Suppressor macrophage treated with lipopolysaccharide for 4 hours (primary cell): Measurements from ENCODE around the gene GPR135.
"Not testable (repeated sequence)": the region's sequence is repeated elsewhere in the genome, so short reads cannot be mapped to it uniquely, and the experiment has no call there.

Experiments used
- DNase-seq: peaks from one replicate; pipeline ENCODE4 v3.0.0-alpha.2; 2020

The GPR135 gene

DNA sequence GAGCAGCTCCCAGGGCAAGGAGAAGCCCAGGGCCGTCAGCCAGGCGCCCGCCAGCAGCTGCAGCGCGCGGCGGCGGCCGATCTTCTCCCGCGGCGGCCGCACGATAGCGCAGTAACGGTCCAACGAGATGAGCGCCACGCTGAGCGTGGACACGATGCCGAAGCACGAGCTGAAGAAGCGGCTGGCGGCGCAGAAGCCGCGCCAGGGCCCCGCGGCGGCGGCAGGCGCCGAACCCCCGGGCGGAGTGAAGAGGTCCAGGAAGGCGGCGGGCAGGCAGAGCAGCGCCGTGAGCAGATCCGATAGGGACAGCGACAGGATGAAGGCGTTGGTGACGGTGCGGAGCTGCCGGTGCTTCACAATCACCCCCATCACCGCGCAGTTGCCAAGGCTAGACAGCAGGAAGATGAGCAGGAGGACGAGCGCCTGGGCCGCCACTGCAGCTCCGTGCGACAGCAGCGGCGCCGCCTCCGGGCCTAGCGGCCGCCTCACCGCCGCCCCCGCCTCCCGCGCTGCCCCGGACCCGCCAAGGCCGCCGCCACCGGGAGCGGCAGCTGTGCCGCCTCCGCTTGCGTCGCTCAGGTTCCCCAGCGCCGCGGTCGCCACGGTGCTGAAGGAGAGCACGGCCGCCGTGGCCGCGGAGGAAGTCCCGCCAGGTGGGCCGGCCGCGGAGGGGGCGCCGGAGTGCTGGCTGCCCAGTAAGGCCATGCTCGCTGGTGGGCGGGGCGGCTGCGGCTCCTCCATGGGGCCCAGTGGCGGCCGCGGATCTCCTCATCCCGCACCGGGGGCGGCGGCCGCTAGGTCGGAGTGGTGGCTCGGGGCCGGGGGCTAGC lies 479 bp downstream of the GPR135 start:
- DNase-seq: peak; percentile 30

DNA sequence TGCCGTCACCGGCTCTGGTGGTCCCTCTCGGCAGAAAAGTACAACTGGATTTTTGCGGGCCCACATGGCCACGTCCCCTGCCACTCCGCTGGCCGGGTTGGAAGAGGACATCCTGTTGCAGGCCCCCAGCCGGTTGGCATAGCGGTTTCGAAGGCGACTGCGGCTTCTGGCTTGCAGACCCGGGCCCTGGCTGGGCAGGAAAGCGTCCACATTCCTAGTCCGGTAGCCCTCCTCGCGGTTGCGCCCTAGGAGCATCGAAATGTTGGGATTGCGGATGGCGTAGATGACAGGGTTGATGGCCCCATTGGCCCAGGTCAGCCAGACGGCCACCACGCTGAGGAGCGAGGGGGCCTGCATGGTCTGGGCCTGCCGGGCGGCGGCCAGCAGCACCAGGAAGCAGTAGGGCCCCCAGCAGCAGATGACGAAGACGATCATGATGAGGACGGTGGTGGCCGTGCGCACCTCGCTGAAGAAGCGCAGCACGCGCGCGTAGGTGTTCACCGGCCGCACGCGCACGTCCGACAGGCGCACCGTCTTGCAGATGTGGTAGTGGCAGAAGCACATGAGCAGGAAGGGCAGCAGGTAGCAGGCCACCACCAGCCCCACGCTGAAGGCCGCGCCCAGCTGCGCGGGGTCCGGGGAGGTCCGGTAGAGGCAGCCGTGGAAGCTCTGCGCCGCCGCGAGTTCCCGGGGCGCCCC lies 1.2 kb downstream of the GPR135 start:
- DNase-seq: no peak

DNA sequence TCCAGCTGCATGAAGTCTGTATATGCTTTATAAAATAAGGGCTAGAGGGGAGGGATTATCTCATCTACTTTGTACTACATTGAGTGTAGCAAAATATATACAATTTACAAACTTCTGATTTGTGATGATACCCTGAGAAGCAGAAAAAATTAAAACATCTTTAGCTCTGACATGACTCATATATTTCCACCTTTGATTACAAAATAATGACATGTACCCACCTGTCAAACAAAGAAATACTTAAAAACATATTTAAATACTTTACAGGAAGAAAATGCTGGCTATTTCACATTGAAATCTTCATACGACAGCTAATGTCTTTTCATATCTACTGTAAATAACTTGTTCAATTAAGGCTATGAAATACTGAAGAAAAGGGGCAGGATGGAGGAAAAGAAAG lies 3.3 kb downstream of the GPR135 start:
- DNase-seq: no peak

DNA sequence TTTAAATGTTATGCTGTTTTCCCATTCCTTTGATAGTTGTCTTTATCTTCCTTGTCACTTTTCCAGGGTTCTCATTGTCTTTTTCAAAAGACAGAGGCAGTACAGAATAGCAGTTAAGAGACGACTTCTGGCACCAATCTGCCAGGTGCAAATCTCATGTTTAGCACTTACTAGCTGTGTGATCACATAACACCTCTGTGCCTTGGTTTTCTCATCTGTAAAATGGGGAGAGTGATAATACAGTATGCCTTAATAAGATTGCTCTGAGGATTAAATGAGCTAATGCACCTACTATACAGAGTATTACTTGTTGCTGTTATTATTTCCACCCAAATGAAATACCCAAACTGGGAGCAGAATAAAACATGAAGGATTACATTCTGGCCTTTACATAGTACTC lies 4.8 kb downstream of the GPR135 start:
- no peak for DNase-seq

DNA sequence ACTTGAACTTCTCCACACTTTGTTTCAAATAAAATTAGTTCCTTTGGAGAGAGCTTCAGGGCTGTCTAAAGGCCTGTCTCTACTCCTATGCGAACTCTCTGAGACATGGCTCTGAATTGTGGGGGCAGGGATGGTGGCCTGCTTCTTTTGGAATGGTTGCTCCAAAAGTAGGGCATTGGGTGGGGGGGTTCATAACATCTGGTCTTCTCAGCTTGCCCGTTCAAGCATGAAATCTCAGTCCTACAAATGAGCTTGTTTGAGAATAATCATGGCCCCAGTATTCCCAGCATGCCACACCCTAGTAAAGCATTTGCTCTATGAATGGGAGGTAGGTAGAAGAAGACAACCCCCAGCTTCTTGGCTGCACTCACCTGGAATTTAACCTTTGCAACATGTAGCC lies 6.7 kb downstream of the GPR135 start:
- no peak for DNase-seq

DNA sequence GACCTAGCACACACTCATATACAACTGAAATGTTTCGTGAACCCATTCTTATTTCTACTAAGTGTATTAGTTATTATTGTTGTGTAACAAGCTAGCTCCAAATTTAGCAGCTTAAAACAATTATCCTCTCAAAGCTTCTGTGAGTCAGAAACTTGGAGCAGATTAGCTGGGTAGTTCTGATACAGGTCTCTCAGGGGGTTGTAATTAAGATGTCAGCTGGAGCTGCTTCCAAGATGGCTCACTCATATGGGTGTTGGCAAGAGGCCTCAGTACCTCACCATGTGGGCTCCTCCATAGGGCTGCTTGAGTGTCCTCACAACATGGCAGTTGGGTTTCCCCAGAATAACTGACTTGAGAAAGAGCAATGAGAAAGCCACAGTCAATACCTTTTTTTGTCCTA lies 9.8 kb downstream of the GPR135 start:
- DNase-seq: no peak

DNA sequence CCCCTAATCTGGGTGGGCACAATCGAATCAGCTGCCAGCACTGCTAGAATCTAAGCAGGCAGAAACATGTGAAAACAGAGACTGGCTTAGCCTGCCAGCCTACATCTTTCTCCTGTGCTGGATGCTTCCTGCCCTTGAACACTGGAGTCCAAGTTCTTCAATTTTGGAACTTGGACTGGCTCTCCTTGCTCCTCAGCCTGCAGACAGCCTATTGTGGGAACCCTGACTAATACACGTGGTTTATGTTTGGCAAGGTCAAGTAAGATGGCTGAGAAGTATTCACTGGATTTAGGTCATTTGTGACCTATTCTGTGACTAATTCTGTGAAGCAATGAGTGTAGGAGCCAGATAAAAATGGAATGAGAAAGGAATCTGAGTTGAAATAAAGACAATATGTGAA lies 11.0 kb downstream of the GPR135 start:
- peak; percentile 34 for DNase-seq

DNA sequence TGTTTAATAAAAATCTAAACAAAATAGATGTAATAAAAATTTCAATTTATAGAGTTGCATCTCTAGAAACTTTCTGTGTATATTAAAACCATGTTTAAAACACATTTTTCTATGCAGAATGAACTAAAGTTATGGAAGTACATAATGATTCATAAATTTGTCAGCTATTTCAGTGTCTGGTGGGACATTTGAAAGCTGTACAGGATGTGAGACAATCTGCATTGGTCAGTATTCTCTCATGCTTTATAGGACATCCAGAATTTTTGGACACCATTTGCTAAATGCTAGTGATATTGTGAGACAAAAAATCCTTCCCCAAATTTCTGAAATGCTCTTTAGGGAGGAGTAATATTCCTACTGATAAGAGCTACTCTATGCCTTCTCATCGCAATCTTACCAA lies 13.3 kb downstream of the GPR135 start:
- DNase-seq: no peak

DNA sequence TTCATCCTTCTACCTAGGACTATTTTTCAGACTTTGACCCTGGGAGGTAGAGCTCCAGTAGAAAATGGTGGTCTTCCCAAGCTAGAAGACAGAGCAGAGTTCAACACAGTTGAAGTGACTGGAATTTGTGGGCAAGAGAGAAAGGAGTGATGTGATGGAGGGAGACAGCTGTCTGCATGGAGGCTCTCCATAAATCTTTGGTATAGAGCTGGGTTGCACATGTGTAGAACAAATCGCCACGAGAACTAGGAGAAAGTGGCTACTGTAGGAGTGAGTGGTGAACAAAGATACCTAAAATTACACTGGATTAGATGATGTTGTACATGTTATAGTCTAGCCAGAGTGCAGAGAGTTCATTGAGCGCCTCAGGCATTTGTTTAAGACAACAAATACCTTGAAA lies 14.5 kb downstream of the GPR135 start:
- DNase-seq: no peak

DNA sequence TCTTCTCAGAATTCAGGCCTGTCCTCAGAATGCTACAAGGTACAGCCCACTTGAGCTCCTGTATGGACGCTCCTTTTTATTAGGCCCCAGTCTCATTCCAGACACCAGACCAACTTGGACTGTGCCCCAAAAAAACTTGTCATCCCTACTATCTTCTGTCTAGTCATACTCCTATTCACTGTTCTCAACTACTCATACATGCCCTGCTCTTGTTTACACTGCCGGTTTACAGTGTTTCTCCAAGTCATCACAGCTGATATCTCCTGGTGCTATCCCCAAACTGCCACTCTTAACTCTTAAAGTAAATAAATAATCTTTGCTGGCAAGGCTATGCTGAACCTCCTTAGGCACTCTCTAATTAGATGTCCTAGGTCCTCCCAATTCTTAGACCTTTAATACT lies 16.5 kb downstream of the GPR135 start:
- not testable (repeated sequence) for DNase-seq

DNA sequence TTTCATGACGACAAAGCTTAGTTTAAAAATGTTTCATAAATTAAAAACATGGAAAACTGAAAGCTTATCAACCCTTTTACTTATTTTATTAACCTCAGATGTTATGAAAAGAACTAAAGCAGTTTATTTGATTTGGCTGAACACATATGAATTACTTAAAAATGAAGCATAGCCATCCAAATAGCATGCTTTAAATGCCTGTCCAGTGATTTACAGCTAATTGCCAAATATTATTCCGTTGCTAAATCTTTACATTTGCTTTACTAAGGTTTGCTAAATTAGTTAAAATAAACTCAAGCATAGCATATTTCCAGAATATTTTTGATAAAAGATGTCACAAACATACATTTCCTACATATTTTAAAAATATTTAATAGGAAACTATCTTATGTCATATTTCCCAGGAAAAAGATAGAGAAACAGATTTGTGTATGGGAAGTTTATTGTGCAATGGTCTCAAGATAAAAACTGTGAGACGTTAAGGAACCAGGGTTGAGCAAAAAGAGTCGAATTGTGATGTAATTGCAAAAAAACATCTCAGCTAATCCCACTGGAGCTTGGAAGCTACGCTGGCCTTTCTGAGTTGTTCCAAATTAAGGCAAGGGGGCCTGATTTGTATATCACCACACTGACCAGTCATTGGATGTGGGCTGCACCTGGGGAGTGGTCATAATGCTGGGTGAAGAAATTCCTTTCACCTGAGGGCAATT lies 25.8 kb downstream of the GPR135 start:
- DNase-seq: peak; percentile 16

DNA sequence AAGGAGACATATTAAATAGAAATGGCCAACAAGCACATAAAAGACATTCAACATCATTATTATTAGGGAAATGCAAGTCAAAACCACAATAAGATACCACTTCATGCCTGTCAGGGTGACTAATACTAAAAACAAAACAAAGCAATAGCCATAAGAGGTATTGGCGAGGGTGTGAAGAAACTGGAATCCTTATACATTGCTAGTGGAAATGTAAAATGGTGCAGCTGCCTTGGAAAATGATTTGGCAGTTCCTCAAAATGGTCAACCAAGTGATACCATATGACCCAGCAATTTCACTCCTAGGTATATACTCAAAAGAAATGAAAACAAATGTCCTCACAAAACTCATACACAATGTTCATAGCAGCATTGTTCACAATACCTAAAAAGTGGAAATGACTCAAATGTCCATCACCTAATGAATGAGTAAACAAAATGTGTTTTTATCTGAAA lies 27.0 kb downstream of the GPR135 start:
- peak; percentile 21 for DNase-seq

DNA sequence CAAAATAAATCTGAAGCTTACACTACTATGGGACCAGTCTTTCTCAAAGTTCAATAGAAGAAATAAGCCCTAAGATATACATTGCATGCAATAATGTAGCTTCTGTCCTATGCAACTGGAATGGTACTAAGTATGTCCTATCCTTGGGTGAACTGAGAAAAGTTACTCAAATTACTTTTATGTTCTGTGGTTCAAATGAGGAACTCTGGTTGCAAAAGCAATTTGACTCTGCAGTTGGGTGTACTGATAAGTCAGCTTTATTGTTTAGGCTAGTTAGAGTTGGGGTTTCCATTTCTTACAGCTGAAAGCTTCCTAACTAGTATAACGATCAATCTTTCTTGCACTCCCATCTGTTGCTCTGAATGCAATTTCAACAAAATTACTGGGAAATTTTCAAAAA lies 29.2 kb downstream of the GPR135 start:
- DNase-seq: peak; percentile 43

DNA sequence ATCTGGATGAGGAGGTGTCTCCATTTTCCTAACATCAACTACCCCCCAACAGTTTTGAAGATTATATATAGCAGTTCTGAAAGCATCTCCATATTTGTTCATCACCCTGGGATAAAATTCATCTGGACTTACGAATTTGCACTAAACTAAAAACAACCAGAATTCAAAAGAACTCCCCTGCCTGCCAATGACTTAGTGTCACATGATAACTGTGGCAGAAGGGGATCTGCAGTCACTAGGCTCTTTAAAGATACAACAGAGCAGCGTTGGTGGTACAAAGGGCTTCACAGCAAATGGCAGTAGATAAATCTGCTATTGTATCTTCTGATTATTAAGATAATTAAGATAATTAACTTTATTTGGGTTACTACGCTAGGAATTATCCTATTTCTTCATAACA lies 30.1 kb downstream of the GPR135 start:
- no peak for DNase-seq

DNA sequence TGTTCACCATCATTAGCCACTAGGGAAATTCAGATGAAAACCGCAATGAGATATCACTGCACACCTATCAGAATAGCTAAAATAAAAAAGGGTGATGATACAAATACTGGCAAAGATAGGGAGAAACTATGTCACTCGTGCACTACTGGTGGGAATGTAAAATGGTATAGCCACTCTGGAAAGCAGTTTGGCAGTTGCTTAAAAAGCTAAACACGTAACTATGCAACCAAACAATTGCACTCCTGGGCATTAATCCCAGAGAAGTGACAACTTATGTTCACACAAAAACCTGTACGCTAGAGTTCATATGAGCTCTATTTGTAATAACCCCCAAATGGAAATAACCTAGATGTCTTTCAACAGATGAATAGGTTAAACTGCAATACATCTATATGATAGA lies 35.4 kb downstream of the GPR135 start:
- DNase-seq: no peak

DNA sequence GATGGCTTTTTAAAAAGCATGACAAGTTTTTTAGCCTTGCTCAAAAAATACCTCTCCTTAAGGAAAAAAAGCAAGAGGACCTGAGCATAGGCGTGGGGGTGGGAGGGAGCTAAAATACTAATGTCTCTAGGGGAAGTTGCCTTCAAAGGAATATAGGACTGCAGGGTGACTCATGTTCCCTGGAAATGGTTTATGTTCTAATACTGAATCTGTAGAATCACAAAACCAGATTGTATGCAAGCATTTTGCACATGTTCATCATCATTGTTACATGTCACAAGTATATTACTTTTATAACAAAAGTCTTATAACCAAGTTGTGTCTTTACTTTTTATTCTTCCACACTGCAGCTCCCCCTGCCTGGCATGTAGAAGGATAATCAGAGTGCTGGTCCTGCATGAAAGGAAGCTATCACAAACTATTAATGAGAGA lies 36.6 kb downstream of the GPR135 start:
- DNase-seq: peak; percentile 63

DNA sequence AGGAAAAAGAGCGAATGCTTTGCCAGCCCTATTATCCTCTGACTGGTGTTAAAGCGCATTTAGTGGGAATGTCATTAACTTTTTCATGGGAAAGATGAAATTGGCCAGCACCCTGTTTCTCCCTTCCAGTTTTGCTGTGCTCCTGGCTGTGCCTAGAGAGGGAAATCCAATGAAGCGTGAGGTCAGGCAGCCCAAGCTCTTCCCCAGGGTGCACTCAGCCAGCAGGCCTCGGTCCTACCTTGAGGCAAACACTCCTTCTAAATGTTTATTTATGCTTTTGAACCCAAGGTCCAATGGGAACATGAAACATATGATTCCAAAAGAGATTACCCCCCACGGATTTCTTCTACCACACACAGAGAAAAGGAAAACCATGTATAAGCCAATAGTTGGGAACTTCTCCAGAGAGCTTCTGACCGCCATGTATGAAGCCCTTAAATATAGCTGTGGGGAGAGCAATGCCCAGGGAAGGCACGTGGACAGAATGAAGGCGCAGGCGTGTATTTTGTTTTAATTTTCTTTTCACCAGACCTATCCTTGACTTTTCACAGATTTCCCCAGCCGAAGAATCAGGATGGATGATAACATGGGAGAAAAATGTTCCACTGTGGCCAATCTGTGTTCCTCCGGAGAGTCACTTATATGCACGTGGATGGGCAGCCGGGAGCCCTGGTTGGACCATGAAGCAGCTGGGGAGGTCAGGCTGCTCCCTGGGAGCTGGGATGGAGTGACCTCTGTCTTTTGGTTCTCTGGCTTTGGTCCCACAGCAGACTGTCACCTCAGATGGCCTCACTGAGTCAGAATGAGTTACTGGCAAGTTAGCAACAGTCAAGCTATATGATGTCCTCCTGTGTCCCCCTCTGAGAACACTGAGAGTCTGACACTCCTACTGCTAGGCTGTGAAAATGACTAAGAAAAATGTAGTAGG lies 37.3 kb downstream of the GPR135 start:
- peak; percentile 51 for DNase-seq

DNA sequence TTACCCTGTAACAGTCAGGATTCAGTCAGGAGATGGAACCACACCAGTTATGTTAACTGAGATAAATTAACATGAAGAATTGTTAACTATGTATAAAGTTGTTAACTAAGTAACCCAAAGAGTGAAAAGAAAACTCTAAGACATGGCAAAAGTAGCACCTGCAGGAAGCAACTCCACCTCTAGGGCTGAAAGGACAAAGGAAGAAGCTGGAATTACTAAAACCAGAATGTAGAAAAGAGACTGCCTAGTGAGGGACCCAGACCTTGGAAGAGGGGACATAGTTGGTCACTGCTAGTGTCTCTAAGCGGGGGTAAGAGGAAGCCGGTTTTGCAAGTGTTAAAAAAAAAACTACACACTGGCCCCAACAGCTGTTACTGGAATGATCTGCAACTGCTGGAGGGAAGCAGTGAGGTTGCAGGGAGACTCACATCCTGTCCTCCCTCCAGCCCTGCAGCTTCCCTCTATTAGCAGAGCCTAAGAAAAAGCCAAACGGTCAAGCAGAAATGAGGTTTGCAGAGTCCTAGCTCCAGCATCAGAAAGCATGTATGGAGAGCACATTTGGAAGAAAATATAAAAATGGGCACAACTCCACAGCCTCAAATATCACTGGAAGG lies 39.8 kb downstream of the GPR135 start:
- DNase-seq: peak; percentile 43

DNA sequence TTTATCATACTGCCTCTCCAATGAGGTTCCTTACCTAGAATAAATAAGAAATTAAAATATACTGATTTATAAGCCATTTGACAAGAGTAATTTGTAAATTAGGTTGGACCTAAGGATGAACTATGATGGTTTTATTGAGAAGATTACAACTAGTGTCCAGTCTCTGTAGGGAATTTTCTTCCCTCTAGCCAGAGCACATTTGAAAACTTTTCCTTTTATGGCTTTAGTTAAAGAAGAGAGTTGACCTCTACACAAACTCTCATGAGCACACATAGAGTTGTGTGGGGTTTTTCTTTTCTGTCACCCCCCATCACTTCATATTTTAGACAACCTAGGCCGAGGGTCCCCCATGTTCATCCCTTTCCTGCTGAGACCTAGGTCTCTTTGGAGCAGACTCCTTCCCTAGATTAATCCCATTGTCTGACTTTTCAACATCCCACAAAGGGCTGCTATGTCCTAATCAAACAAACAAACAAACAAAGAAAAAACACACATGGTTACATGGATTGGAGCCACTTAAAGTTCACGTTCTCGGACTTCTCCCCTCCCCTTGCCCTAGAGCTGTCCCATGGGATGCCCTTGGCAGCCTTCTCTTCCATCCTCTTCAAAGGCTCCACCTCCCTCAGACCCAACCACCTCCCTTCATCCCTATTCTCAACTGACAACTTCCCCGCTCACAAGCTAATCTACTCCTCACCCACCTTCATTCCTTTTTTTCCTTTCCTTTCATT lies 40.7 kb downstream of the GPR135 start:
- DNase-seq: no peak

DNA sequence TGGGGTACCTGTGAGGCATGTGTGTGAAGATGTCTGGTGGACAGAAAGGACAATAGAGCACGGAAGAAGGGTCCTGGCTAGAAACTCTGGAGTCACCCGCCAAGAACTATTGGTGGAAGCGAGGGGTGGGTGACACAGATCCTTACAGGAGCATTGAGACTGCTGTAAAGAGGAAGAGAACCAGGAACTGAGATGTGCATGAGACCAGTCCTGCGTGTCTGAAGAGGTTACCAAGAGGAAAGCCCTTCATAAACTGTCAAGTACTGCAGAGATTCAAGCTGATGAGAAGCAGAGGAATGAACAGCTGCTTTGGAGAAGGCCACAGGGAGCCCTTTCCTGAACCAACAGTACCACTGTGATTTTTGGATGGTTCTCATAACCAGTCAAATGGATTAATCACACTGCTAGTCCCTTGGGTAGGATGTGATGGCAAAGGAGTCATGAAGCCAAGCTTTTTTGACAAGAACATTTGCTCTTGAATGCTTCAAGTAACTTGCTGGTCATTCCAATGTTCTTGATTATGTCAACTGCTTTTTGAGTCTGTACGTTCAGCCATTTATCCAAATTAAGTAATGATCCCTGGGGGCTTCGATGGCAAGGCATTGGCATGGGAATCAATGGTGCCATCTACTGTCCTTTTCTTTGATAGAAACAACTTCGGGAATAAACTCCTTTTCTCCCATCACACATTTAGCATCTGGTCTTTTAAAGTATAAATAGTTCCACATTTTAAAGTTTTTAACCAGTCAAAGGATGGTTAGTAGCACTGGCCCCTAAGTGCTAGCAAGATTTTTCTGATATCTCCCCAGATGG lies 42.9 kb downstream of the GPR135 start:
- no peak for DNase-seq

DNA sequence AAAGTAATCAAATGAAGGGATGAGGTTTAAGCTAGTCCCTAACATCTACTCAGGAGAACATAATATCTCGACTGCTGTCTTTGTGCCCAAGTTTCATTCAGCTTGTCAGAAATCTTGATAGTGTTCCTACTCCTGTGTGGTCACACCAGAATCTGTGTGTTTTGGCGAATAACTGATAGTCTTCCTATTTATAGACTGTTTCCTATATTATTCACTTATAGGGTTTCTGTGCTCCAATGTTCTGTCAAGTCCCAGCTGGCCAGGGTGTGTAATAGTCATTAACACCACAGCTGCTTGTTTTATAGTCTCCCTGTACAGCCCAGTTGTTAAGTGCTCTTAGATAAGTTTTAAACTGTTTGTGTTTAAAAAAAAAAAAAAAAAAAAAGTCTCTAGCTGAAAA lies 45.9 kb downstream of the GPR135 start:
- no peak for DNase-seq
